ENCODE data around the gene TACC2.

TACC2 gene

DNA sequence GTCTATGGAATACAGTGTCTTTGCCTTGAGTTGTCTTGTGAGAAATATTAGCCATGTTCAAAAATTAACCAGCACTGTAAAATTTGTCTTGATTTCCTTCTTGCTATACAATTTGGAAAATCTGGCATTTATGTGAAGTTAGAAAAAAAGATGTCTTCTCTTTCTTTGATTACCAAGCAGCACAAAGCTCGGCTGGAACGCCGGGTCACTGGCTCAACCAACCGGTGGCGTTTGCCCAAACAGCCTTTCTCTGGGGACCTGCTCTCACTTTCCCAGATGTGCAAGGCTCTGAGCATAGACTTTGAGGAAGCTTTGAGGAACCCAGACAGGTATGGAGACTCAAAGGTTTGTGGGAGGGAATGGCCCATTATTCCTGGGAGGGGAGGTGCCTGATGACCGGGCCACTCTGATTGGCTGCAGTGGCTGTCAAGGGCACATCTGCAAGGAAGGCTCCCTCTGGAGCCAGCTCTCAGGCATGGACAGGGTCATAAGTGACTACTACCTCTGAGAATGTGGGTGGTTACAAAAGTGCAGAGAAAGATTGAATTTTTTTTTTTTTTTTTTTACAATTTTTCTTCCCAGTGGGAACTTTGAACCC lies 287.7 kb downstream of the TACC2 start:
- no peak for DNase-seq (ENCODE audit: low spot score)

DNA sequence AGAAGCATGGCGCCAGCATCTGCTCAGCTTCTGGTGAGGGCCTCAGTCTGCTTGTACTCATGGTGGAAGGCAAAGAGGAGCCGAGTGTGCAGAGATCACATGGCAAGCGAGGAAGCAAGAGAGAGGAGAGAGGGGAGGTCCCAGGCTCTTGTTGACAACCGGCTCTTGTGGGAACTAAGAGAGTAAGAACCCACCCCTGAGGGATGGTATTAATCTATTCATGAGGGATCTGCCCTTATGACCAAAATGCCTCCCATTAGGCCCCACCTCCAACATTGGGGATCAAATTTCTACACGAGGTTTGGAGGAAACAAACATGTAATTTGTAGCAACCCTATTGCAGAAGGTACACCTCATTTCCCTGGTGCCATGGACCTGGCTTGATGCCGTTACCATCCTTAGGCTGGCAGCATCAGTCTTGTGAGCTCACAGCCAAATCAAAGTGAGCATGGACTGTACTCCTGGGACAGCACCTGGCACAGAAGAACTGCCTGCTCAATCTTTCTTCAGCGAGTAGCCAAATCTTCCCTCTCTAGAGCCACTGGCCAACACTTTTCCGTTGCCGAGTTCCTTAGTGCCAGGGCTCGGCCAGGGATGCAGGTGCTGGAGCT lies 288.7 kb downstream of the TACC2 start:
- DNase-seq (ENCODE audit: low spot score): no peak

DNA sequence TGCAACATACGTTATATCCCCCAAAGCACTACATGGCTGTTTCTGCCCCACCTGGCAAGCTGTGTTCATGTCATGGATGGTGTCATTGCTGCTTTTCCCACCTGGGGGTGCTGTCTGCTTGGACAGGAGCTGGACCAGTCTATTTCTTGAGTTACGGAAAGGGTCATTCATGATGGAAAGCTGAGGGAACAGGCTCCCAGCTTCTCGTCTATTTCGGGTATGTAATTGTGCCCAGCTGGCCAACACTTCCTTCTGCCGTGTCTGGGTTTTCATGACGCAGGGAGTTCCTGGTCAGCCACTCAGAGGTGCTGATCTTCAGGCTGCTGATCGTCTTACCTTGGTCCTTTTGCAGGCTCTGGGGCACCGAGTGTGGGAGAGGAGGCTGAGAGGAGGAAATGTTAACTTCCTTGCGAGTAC lies 290.8 kb downstream of the TACC2 start:
- no peak for DNase-seq (ENCODE audit: low spot score)

DNA sequence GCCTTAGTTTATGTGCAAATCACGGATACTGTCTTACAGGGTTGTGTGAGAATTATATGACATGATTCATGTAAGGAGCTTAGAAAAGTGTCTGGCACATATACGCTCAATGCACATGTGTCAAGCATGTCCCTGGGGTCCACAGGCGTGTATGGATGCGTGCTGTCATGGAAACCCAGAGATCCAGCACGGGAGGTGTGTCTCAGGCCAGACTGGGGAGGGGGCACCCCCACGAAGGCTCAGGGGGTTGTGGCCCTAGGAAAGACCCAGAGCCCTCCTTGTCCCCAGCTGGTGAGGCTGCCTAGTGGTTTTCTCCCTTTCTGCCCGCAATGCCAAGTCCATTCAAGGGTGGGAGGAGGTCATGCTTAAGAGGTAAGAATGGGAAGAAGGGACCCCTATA lies 291.2 kb downstream of the TACC2 start:
- DNase-seq (ENCODE audit: low spot score): no peak

DNA sequence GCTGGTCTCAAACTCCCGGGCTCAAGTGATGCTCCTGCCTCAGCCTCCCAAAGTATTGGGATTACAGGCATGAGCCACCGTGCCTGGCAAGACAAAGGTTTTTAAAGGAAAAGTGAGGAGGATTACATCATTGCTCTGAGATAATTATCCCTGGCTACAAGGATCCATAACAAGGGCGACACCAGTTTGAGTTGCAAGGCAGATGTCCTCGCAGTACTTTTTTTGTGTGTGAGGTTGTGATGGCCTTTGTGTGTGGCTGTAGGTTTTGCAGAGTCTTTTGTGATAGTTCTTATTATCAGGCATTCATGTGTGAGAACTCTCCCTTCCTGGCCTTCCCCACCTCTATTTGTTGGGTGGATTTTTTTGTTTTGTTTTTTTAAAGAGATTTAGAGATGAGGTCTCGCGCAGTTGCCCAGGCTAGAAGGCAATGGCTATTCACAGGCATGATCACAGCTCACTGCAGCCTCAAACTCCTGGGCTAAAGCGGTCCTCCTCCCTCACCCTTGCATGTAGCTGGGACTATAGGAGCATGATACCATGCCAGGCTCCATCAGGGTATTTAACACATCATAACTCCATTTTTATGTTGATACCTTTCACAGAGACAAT lies 292.2 kb downstream of the TACC2 start:
- DNase-seq (ENCODE audit: low spot score): no peak

DNA sequence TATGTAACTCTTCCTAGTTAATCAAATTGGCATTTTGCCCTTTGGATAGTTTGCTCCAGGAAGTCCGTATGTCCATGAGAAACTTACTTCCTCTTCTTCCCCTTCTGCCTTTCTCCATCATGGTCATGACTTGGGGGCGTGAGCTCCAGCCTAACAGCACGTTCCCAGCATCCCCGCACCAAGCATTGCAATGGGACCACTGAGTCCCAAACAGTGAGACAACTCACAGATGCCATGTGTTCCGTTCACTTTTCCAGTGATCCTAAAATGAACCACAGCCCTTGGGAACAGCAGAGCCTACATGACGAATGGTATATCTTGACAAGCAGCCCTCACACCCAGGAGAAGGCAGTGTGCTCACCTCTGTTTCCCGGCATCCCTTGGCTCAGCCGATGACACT lies 292.8 kb downstream of the TACC2 start:
- DNase-seq (ENCODE audit: low spot score): no peak

DNA sequence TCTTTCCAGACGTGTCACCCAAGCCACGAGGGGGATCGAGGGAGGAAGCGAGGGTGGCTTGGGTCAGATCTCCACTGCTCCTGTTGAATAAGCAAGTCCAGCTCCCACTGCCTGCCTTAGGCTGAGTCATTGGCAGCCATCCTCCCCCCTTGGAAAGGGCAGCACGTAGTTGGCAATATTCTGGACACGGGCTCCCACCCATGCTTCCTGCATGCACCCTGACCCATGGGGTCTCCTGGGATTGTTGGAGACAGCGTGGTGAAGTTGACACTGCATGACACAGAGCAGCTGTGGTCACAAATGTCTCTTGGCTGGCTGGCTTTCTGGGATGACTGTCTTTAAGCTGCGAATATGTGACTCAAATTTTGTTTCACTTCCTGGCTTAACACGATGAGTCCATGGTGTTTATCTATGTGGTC lies 293.3 kb downstream of the TACC2 start:
- no peak for DNase-seq (ENCODE audit: low spot score)

DNA sequence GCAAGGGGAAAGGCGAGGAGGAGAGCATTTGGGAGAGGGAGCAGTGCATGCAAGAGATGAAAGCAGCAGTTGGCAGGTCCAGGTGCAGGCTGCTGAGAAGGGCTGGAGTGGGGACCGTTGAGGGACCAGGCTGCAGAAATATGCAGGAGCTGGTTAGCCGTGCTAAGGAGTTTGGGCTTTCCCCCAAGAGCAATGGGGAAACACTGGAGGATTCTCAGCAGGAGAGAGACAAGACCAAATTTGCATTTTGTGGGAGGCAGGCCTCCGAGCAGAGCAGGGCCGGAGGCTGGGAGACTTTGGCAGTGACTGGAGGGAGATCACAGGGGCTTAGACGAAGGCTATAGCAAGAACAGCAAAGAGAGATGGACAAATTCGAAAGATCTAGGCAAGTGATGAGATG lies 293.9 kb downstream of the TACC2 start:
- DNase-seq (ENCODE audit: low spot score): no peak

DNA sequence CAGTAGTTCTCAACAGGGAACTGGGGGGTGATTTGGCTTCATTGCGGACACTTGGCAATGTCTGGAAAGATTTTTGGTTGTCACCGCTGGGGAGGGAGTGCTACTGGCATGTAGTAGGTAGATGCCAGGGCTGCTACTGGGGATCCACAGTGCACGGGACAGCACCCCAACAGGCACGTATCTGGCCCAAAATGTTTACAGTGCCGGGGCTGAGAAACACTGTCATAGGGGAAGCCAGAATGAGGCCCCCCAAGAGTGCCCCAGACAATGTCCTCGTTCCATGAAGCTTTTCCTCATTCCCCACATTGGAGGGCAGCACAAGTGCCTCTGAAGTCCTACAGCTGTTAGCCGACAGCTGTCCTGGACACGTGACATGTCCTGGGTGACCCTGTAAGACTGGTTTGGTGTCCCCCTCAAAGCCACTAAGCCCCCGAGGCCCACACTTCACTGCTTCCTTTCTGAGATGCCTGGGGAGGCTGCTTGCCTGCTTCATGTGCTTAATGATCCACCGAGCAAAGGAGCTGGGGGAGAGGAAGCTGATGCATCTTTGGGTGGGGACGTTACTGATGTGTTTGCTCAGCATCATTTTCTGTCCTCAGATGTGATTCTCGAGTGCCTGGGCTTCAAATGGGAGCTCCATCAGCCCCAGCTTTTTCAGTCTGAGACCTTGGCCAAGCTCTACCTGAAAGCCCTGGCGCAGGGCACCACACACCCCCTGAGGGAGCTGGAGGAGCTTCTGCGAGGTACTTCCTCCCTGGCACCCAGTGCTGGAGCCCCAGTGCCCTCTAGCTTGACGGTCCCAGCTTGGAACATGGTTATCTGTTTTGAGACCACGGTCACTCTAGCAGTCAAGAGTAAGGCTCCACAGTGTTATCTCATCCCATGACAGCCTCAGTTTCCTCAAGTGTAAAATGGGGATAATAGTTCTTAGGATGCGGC lies 296.8 kb downstream of the TACC2 start:
- DNase-seq (ENCODE audit: low spot score): no peak

DNA sequence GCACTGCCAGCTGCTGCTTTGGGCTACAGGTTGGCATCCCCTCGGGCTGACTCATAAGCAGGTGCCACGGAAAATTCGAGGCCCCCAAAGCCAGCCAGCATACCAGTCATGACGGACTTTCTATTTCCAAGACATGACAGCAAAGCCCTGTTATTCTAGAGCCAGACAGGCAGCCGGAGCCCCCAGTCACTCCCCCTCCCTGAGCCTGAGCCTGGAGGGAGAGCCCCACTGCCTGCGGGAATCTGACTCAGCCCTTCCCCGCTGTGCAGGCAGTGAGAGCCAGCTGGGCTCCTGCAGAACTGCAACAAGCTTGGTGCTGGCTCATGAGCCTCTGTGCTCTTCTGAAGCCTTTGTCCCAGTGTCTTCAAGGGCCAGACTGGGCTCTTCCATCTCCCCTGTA lies 297.9 kb downstream of the TACC2 start:
- no peak for DNase-seq (ENCODE audit: low spot score)

DNA sequence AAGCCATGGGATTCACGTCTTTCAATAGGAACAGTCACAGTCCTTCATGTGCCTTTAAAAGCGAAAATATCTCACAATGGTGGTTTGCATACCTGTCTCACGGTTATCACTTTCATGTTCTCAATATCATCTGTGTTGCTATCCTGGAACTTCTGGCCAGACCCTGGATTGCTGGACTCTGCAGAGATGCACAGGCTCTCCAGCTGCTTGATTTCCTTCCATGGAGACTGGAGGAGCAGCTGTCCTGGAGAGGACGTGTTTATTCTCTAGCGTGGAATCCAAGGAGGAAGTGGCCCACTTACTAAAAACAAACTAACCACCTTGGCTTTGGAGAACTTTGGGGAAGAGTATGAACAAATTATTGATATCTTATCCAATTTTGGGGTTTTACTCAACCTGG lies 298.6 kb downstream of the TACC2 start:
- no peak for DNase-seq (ENCODE audit: low spot score)

DNA sequence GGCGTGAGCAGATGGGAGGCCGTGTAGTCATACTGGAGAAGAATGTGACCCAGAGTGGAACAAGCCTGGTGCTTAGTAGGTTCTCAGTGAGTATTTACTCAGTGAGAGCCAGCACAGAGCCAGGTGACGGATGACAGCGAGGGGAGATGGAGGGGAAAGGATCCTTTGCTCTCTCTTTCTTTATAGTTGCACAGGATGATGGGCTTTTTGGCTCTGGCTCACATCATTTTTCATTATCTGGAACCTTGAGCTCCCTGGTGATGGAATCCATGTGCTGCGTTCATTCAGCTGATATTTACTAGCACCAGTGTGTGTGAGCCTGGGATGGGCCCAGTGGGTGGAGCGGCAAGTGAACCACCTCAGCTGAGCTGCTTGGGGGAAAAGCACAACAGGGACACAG lies 299.3 kb downstream of the TACC2 start:
- DNase-seq (ENCODE audit: low spot score): no peak

DNA sequence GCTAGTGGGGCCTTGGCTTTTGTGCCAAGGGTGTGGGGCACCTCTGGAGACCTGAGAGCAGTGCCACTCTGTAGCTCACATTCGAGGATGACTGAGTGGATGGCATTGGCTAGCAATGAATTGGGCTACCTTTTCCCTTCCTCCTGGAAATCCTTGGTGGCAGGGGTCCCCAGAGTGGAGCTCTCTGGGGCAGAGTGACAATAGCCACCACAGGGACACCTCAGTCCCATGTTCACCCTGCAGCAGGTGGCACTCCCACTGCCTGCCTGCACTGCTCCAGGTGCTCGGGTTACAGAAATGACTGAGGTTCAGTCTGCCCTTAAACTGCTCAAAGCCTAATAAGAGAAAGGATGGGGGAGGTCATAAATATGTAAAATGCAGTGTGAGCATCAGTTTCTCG lies 300.0 kb downstream of the TACC2 start:
- no peak for DNase-seq (ENCODE audit: low spot score)

DNA sequence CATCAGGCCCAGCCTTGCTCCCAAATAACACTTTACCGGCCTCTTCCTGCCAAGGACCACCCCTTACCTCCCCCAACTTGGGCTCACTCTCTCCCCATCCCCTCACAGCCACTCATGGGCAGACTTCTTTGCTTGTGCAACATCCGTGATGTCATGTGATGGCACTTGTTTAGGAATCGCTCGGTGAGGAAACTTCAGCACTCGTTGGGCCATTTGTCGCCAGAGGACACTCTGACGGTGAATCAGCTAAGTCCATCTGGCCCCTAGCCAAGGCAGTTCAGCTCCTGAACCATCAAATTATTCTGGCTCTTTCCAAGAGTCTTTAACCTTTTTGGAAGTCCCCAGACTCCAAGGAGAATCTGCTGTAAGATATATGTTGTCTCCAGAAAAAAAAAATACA lies 301.4 kb downstream of the TACC2 start:
- DNase-seq (ENCODE audit: low spot score): no peak

DNA sequence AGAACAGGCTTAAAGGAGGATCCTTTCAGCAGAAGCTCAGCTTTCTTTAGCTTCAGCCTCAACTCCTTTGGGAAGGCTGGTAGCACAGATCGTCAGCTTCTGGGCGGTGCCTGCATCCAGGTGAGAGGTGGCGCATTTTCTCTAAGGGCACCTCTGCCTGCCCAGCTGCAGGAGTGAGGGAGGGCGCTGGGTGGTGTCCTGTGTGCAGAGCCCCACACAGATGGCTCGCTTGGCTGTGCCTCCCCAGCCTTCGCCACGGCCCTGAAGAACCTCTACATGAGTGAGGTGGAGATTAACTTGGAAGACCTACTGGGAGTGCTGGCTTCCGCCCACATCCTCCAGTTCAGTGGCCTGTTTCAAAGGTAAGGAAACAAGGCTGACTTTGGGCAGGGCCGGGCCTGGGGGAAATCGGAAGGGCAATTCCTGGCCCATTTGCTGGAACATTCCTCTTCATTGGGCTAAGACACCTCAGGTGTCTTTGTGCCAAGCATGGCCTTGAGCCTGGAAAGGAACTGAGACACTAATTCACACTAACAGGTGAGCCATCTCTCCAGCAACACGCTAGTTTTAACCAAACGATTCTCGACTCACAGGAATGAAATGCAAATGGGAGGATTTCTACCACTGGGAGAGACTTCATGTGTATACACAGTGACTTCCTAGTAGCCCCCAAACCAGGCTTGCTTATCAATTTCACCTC lies 302.0 kb downstream of the TACC2 start:
- DNase-seq (ENCODE audit: low spot score): no peak

DNA sequence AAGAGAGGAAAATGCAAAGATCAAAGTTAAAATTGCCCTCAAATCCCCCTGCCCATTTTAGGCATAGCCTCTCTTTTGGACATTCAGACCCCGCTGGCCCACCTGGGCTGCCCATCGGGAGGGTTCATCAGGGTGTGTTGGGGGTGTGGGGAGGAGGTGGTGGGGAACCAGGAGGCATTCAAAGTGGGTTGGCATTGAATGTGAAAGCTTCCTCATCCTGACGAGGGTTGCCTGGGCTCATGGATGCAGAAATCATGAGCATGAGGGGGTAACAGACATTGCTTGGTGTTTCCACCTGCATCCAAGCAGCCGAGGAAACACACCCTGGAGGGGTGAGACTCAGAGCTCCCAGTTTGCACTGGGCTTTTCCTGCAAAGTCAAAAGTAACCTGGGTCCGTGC lies 302.8 kb downstream of the TACC2 start:
- DNase-seq (ENCODE audit: low spot score): no peak

DNA sequence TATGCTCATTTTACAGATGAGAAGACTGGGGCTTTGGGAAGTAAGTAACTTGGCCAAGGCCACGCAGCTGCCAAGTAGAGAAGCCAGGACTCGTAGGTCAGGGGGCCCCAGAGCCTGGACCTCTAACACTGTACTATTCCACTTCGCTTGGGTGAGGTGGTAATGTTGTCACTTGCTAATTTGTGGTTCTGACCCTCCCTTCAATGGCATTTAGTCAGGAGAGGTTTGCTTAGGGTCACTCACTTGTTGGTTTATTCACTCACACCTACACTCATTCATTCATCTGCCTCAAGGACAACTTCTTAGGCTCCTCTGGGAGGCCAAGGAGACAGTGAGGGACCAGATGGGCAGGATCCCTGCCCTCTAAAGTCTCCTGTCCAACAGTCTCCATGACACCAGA lies 303.4 kb downstream of the TACC2 start:
- no peak for DNase-seq (ENCODE audit: low spot score)

DNA sequence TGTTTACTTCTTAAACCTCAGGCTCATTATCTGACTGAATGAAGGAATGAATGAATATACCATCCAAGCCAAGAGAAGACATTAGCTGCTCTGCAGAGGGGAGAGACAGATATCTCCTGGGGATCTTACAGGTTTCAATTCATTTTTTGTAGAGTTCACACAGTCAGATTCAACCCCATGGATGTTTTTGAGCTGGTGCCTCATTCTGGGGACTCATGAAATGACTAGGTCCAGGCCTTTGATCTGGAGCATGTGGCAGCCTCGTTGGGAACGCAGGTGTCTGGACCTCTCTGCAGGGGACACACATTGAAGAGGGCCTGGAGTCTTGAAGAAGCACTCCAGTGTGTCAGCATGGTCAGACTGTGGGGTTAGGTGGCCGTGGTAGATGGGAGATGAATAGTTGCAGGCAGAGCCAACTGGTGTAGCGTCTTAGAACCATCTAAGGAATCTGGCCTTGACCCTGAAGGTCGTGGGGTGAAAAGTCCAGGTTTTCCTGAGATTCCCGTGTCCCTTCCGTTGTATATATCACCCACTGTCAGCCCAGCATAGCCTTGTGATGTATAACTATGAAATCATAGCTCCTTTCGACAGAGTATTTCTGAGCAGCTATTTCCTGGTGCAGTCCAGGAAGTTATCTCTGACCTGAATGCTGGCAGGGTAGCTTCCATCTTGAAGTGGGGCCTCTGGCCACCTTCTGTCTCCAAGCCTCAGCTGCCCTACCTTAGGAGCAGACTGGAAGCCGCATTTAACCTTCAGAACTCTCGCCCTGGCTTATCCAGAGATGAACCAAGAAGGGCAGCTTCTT lies 304.4 kb downstream of the TACC2 start:
- DNase-seq (ENCODE audit: low spot score): no peak

DNA sequence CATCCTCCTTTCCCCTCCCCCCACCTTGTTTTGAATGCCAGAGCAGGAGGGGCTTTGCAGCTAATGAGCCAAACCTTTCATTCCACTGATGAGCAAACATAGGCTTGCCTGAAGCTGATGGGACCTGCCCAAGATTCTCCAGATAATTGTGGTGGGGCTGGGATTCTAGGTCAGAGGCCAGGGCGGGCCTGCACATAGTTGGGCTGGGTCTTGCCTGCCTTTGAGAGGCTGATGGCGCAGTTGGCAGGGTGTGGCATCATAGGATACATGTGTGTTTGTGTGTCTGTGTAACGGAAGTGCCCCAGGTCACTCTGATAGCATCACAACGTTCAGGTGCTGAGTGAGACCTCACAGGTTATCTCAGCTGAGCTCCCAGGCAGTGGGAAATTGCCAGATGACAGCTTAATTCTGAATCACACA lies 305.0 kb downstream of the TACC2 start:
- no peak for DNase-seq (ENCODE audit: low spot score)

DNA sequence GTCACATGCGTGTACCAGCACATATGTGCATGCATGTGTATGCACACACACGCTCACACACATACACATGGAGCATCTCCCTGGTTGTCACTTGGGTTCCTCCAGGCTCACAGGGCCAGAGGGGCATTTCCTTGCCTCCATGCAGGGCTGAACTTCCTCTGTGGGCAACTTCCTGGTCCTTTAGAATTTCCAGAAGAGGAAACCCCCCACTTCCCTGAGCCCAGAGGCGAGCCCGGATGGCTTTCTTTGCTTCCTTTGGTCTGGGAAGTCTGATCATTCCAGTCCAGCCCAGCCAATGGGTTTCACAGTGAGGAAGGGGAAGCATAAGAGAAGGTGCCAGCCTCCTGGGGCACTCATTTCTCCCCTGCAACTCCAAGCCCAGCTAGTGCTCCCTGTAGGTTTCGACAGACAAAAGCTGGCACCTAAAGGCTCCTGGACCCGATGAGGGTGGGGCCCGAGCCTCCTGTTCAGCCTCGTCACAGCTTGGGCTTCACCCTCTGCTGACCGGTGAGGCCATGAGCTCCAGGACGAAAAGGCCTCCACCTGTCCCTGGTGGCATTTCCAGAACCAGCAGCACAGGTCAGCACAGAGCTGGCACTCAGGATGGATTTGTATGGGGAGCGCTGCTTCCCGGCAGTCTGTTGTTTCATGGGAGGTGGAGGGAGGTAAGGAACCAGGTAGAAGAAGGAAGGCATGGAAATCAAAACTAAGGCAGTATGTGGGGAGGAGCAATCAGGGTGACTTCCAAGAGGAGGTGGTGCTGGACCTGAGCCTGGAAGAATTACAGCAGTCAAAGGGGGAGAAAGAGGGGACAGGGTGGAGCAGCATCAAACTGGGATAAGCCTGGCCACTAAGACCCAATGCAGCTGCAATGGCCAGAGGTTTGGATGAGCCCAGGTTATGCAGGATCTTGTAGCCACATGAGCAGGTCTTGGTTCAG lies 305.8 kb downstream of the TACC2 start:
- no peak for DNase-seq (ENCODE audit: low spot score)
